HepG2 (cell line): ENCODE results near the gene CFD.

Source experiments
- GPN1 ChIP-seq: sonication (generic); formaldehyde crosslinking; IDR thresholded peaks from 2 replicates; pipeline ENCODE4 v1.5.1; 2020; ENCODE audit warnings: missing genetic modification reagents, borderline replicate concordance
- KLF16 ChIP-seq, 2 experiments: sonication (generic) in 1 of 2; formaldehyde crosslinking in 1 of 2; IDR thresholded peaks; 2 replicates each; pipeline versions ENCODE4 v1.6.1 to v1.8.0; 2016 to 2023; ENCODE audit warnings: missing genetic modification reagents in 2 of 2, missing compliant biosample characterization in 1 of 2
- RXRB ChIP-seq: IDR thresholded peaks from 2 replicates; pipeline ENCODE4 v1.6.1; 2016; ENCODE audit warnings: borderline replicate concordance, missing genetic modification reagents, missing compliant biosample characterization
- SP2 ChIP-seq: sonication (generic); formaldehyde crosslinking; IDR thresholded peaks from 2 replicates; pipeline ENCODE4 v1.5.1; 2020; ENCODE audit warnings: mild to moderate bottlenecking, missing genetic modification reagents
- STAT5B ChIP-seq: sonication (generic); formaldehyde crosslinking; IDR thresholded peaks from 2 replicates; pipeline ENCODE4 v1.4.0; 2020; ENCODE audit warnings: missing genetic modification reagents
- U2AF2 ChIP-seq: fragments of 200-400 bp; formaldehyde crosslinking; IDR thresholded peaks from 2 replicates; pipeline ENCODE4 v1.6.1; 2017; ENCODE audit warnings: low read depth, mild to moderate bottlenecking, low read length
- ZKSCAN1 ChIP-seq: fragments of 150-350 bp; IDR thresholded peaks from 2 replicates; pipeline ENCODE4 v1.6.1; 2014; ENCODE audit warnings: low read length
- ZNF10 ChIP-seq: sonication (generic); formaldehyde crosslinking; IDR thresholded peaks from 2 replicates; pipeline ENCODE4 v1.4.0; 2020; ENCODE audit warnings: mild to moderate bottlenecking, low read depth, missing genetic modification reagents, borderline replicate concordance
- ZNF12 ChIP-seq: sonication (generic); formaldehyde crosslinking; IDR thresholded peaks from 2 replicates; pipeline ENCODE4 v1.5.0; 2020; ENCODE audit warnings: missing genetic modification reagents
- TF ChIP-seq, protein P1 (sequence below): IDR thresholded peaks from 2 replicates; pipeline ENCODE4 v1.6.1; 2016; ENCODE audit warnings: low read depth, control low read depth
- TF ChIP-seq, protein P2 (sequence below): sonication (generic); formaldehyde crosslinking; IDR thresholded peaks from 2 replicates; pipeline ENCODE4 v1.5.0; 2020; ENCODE audit warnings: mild to moderate bottlenecking, missing genetic modification reagents, moderate library complexity

DNA sequence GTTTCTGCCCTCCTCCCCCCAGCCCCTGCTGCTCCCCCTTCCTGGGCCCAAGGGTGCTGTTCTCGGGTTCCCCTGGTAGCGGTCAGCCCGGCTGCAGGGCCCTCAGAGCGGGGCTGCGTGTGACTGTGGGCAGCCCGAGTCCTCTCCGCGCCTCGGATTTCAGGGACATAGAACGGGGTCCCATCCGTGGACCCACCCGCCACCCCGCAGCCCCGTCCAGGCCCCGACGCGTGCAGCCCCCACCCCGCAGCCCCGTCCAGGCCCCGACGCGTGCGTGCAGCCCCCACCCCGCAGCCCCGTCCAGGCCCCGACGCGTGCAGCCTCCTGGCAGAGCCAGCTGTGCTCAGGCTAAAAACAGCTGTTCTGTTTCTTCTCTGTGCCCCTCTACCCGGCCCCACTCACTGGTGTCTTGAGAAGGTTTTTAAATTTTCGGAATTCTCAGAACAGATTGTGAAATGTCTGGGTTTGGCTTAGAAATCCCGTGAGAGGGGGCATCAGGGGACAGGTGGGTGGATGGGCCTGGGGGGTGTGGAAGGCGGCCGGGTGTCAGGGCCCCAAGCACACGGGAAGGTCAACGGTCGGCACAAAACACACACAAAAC, 24.2 kb upstream of the CFD start:
- no peak for TF ChIP-seq STAT5B (CRISPR knock-in tag)
- TF ChIP-seq U2AF2, result no peak
- TF ChIP-seq, protein P1, sequence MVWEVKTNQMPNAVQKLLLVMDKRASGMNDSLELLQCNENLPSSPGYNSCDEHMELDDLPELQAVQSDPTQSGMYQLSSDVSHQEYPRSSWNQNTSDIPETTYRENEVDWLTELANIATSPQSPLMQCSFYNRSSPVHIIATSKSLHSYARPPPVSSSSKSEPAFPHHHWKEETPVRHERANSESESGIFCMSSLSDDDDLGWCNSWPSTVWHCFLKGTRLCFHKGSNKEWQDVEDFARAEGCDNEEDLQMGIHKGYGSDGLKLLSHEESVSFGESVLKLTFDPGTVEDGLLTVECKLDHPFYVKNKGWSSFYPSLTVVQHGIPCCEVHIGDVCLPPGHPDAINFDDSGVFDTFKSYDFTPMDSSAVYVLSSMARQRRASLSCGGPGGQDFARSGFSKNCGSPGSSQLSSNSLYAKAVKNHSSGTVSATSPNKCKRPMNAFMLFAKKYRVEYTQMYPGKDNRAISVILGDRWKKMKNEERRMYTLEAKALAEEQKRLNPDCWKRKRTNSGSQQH (CRISPR knock-in tag), result no peak
- TF ChIP-seq SP2 (CRISPR knock-in tag), result no peak
- no peak for TF ChIP-seq ZNF10
- no peak for TF ChIP-seq GPN1 (CRISPR knock-in tag)
- TF ChIP-seq ZNF12 (CRISPR knock-in tag), result no peak
- no peak for TF ChIP-seq KLF16 (CRISPR knock-in tag; IDR thresholded peaks at IDR 0.05)
- TF ChIP-seq ZKSCAN1, result no peak
- TF ChIP-seq, protein P2, sequence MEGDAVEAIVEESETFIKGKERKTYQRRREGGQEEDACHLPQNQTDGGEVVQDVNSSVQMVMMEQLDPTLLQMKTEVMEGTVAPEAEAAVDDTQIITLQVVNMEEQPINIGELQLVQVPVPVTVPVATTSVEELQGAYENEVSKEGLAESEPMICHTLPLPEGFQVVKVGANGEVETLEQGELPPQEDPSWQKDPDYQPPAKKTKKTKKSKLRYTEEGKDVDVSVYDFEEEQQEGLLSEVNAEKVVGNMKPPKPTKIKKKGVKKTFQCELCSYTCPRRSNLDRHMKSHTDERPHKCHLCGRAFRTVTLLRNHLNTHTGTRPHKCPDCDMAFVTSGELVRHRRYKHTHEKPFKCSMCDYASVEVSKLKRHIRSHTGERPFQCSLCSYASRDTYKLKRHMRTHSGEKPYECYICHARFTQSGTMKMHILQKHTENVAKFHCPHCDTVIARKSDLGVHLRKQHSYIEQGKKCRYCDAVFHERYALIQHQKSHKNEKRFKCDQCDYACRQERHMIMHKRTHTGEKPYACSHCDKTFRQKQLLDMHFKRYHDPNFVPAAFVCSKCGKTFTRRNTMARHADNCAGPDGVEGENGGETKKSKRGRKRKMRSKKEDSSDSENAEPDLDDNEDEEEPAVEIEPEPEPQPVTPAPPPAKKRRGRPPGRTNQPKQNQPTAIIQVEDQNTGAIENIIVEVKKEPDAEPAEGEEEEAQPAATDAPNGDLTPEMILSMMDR (CRISPR knock-in tag), result no peak
- TF ChIP-seq RXRB (CRISPR knock-in tag), result no peak
